Measurements from ENCODE around the gene FHIT.
A peak's percentile ranks its signal among the peaks of the same experiment; 100 is the strongest.

The FHIT gene

DNA sequence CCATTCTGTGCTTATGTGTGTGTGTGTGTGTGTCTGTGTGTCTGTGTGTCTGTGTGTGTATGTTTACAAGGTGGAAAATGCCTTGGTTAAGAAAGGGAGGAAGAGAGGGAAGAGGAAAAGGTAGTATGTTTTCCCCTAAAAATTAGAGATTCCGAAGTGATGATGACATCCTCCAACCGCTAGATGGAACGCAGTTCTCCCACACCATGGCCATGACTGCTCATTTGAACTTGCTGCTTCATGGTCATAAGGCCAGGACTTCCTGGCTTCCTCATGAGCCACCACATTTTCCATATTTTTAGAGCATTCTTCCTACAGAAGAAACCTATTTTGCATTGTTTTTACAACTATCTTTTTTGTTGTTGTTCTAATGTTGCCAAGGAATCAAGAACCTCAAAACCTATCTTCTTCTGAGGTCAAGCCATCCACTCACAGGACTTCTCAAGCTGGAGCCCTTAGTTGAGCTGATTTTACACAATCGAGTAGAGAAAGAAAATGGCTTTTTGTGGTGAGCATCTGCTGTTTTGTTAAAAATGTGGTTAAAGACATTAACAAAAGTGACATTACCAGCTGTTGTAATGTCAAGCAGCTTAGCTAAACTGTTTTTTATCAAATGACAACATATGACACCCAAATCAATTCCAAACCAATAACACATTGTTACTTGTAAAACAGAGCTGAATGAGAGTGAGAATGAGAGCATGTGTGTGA is 1091.0 kb downstream of the FHIT start:
- no peak for DNase-seq (ENCODE audit: low read depth)

DNA sequence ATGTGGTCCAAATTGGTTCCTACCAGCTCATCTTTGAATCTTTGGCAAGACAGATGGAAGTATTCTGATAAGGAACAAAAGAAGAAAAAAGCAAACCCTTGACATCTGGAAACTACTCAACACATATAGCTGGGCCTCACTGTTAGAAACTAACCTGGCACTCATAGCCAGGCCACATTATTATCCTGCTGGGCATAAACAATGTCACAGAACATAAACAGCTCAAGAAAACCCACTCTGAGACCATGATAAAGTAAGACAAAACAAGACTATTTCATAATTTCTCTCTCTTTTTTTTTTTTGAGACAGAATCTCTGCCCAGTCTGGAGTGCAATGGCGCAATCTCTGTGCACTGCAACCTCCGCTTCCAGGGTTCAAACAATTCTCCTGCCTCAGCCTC is 1093.2 kb downstream of the FHIT start:
- DNase-seq (ENCODE audit: low read depth): no peak

DNA sequence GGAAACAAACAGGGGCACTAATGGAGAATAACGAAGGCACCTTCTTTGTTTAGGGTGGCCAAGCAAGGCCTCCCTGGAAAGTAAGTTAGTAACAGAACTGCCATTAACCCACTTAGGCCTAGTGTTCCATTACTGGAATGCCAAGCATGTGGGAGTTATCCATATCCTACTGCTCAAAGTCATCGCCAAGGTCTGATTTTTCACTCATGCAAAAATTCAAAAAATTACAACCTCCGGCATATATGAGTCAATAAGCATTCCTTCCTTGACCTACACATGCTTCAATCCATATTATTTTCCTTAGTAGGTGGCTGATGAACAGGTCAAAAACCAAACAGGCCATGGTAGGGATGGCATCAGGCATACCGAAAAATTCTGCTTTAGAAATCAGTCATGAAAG is 1097.2 kb downstream of the FHIT start:
- peak; percentile 18 for DNase-seq (ENCODE audit: low read depth)

DNA sequence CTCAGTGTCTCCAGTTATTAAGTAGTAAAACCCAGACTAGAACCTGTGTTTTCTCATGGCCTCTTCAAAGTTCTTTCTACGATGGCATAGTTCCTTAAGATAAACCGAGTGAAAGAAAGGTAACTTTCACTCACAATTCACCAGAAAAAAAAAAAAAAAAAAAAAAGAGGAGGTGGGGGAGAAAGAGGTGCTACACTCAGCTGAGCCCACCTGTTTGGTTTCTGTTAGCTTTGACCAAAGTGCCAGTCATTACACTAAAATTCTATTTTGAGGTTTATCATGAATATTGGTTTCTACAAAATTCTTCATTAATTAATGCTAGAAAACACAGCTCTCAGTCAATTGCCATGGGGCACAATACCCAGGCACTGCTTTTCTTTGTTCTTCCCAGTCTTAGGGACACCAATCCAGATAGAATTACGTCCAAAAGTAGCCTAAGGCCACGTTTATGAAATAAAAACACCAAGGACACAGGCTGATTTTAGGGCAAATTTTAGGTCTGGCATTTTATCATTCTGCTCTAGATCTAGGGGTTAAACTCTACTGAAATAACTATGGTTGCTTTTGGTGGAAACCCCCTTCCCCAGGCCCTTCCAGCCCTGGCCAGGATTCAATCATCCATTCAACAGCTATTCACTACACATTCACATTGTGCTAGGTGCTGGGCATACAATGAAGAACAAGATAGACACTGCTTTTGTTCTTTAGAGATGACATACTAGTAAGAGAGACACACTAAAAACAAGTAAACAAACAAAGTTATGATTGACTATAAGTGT is 1097.8 kb downstream of the FHIT start:
- no peak for DNase-seq (ENCODE audit: low read depth)

DNA sequence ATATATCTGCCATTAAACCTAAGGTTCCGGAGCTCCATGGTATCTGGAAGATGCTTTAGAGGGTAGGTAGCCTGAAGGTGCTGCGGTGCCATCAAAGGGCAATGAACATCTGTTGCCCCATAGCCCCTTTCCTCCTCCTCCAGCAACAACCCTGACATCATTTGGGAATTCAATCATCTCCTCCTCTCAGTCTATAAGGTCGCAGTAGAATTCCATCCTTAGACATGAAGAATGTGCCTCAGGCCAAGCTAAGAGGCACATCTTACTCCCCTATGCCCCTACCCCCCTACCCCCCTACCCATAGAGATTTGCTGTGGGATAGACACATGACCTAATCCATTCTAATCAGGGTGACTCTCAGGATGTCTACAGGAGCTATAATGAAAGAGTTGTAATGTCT is 1101.8 kb downstream of the FHIT start:
- DNase-seq (ENCODE audit: low read depth): no peak

GRCh38 chr3:60147249-60147950 is 1103.9 kb downstream of the FHIT start:
- DNase-seq (ENCODE audit: low read depth): no peak

- no peak for DNase-seq (ENCODE audit: low read depth)
These were observed 1105.1 kb downstream of the FHIT start for GRCh38 chr3:60146121-60146520.

- DNase-seq (ENCODE audit: low read depth): no peak
These were observed 1107.2 kb downstream of the FHIT start for GRCh38 chr3:60144071-60144470.

DNA sequence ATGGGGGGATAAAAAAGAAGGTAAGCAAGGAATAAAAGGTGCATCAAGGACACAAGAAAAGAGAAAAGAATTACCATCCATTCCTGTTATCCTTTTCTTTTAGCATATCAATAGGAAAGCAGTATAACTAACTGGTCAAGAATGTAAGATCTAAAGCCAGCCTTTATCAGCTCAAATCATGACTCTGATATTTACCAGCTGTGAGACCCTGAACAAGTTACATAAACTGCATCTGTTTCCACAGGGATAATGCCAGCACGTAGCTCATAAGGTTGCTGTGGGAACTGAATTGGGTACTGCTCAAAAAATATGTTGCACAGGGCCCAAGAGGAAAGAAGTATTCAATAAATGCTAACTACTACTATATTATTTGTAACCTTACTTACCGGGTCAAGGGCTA is 1109.2 kb downstream of the FHIT start:
- no peak for DNase-seq (ENCODE audit: low read depth)

DNA sequence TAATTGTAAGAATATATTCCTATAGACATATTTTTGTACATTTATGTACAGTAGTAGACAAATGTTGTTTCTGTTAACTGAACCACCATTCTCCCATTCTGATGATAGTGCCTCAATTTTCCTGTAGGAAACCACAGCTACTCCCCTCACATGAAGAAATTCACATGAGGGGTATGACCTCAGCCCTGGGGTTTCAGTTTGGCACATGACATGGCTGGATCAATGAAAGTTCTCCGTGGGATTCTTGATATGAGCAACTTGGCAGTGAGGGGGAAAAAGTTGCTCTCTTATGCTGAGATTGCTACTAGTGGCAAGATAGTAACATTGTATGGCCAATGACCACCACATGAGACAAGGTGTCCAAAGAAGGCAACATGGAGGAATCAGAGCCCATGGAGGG is 1111.1 kb downstream of the FHIT start:
- DNase-seq (ENCODE audit: low read depth): no peak

- no peak for DNase-seq (ENCODE audit: low read depth)
These were observed 1114.7 kb downstream of the FHIT start for GRCh38 chr3:60136601-60137000.

GRCh38 chr3:60135474-60135873 is 1115.8 kb downstream of the FHIT start:
- DNase-seq (ENCODE audit: low read depth): no peak

DNA sequence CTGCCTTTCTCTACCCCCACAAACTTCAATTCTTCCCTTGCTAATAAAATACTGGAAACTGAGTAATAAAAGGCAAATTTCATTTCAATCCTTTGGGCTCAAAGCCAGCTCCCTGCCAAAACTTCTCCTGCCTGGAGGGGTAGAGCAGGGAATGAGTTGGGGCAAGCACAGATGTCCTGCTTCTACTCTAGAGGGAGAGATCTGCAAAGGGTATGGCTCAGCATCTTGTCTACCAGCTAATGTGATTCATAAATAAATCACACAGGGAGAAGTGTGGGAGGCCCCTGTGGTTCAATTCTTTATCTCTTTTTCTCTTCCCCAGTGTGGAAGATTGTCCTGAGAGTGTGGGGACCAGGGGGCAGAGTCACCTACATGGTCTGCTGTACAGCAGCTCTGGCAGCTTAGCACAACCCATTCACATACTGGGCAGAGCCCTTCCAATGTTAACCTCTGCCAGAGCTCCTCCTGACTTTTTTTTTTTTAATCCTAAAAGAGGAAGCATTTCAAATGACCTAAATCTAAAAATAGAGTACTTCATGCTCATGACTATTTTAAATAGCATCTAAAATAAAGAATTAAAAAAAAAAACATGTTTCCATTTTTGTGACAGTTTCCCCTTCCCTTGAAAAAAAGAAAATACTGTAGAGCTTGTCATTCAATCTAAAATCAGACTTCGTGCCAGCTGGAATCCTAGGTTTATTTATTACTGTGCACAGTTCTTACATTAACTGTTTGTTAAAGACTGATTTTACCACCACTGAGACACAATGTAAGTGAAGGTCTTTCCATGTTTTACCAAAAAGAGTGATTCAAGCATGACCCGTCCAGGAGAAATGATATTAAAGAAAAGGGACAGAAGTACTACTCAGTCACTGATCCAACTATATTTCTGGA is 1117.7 kb downstream of the FHIT start:
- DNase-seq (ENCODE audit: low read depth): no peak

GRCh38 chr3:60131618-60132017 is 1119.6 kb downstream of the FHIT start:
- no peak for DNase-seq (ENCODE audit: low read depth)

DNA sequence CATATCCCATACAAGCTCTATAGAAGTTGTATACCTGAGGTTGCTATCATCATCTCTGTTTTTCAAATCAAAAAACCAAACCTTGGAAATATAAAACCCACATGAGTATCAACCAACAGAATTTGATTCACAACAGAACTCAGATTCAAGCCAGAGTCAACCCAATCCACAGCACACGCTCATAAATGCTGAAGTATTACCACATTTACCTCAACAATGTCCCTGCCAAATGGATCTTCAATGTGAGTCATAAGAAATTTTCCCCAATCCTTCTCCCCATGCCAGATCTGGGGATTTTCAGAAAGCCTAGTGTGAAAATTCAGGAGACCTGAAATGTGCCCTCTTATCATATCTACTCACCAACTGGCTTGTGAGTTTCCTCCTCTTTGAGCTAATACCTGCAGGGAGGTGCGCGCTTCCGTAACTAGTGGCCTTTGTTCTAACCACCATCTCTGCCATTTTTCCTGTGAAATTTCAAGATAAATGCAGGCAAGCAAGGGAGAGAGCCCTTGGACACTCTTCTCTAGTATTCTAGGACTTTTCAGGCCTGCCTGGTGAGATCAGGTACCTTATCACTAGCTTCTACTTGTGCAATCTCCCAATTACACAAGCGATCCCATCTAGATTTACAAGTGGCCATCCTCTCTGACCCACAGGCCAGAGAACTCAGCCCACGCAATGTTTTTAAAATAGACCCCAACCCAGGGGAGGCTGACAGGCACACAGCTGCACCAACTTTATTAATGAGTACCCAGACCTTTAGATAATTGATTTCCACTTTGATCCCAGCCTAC is 1124.5 kb downstream of the FHIT start:
- no peak for DNase-seq (ENCODE audit: low read depth)

- no peak for DNase-seq (ENCODE audit: low read depth)
These were observed 1125.6 kb downstream of the FHIT start for GRCh38 chr3:60125686-60126085.

GRCh38 chr3:60120245-60120644 is 1131.0 kb downstream of the FHIT start:
- DNase-seq (ENCODE audit: low read depth): no peak

- DNase-seq (ENCODE audit: low read depth): no peak
These were observed 1137.1 kb downstream of the FHIT start for GRCh38 chr3:60114191-60114590.

- no peak for DNase-seq (ENCODE audit: low read depth)
These were observed 1144.0 kb downstream of the FHIT start for GRCh38 chr3:60107275-60107674.

GRCh38 chr3:60102154-60102553 is 1149.1 kb downstream of the FHIT start:
- DNase-seq (ENCODE audit: low read depth): no peak

- no peak for DNase-seq (ENCODE audit: low read depth)
These were observed 1149.6 kb downstream of the FHIT start for GRCh38 chr3:60101621-60102020.

Measured in EH (cell line).